C4-2B (cell line): ENCODE results near the gene NLRC3.

Experiments used
- CTCF ChIP-seq: fragments of 450-650 bp; conservative IDR thresholded peaks from 2 replicates; pipeline ENCODE4 v1.5.1; 2017; ENCODE audit warnings: mild to moderate bottlenecking
- ZFX ChIP-seq: fragments of 450-650 bp; IDR thresholded peaks from 2 replicates; pipeline ENCODE4 v1.6.1; 2017

- TF ChIP-seq CTCF (no peak), ZFX (no peak)
Measured at GRCh38 chr16:3584412-3584811, 7.2 kb upstream of the NLRC3 start.
